Body of pancreas (tissue), 4 donors: ENCODE measurements around the gene VEZT.

Experiments used
- POLR2A ChIP-seq, 3 donors: fragments of 450-650 bp; IDR thresholded peaks; one replicate each; pipeline ENCODE4 v1.6.1; 2016; ENCODE audit warnings: antibody characterized with exemption in 3 of 3, mild to moderate bottlenecking in 2 of 3
- TF ChIP-seq, protein P1 (sequence below), 7 experiments: fragments of 450-650 bp in 4 of 7; fragments of 200-600 bp in 3 of 7; sonication (generic) in 3 of 7; IDR thresholded peaks; one replicate each; pipeline ENCODE4 v1.5.1; 2016 to 2019; ENCODE audit warnings: antibody characterized with exemption in 7 of 7

DNA sequence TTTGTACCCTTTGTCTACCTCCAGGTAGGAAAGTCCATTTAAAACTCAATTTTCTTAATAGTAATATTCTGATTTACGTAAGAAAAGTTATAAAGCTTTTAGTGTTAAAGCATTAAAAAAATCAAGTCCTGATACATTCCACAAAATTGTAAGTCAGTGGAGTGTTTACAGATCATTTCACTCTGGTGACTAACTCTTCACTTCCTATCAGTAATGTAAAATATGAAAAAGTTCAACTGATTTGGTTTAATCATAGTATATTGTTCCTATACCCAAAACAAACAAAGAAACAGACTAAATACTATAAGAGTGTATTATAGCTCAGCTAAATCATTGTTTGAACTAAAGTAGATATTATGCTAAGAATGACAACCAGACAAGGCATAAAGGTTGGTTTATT, 85.9 kb downstream of the VEZT start:
- TF ChIP-seq, protein P1, sequence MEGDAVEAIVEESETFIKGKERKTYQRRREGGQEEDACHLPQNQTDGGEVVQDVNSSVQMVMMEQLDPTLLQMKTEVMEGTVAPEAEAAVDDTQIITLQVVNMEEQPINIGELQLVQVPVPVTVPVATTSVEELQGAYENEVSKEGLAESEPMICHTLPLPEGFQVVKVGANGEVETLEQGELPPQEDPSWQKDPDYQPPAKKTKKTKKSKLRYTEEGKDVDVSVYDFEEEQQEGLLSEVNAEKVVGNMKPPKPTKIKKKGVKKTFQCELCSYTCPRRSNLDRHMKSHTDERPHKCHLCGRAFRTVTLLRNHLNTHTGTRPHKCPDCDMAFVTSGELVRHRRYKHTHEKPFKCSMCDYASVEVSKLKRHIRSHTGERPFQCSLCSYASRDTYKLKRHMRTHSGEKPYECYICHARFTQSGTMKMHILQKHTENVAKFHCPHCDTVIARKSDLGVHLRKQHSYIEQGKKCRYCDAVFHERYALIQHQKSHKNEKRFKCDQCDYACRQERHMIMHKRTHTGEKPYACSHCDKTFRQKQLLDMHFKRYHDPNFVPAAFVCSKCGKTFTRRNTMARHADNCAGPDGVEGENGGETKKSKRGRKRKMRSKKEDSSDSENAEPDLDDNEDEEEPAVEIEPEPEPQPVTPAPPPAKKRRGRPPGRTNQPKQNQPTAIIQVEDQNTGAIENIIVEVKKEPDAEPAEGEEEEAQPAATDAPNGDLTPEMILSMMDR (IDR thresholded peaks at IDR 0.05), result no peak
- no peak for TF ChIP-seq POLR2A (IDR thresholded peaks at IDR 0.05)
